HG02623 (cell line): ENCODE data around the gene NXF3.
"Not testable (repeated sequence)": the region's sequence is repeated elsewhere in the genome, so short reads cannot be mapped to it uniquely, and the experiment has no call there.

Source experiments
- ATAC-seq: cut with Tn5 transposase; IDR thresholded peaks from one replicate; pipeline ENCODE4 v1.9.1; 2021; ENCODE audit warnings: moderate library complexity; ENCODE audit not compliant: unreplicated experiment

The NXF3 gene

GRCh38 chrX:103052625-103053024 is 40.3 kb downstream of the NXF3 start:
- no peak for ATAC-seq

GRCh38 chrX:103051260-103051789 is 41.6 kb downstream of the NXF3 start:
- ATAC-seq: no peak

GRCh38 chrX:103033371-103033770 is 59.6 kb downstream of the NXF3 start:
- not testable (repeated sequence) for ATAC-seq
